Iris pigment epithelial cell (primary cell): Measurements from ENCODE around the gene PCDH9.

Source experiments
- DNase-seq: peaks from one replicate; pipeline ENCODE4 v3.0.0-alpha.2; 2011; ENCODE audit warnings: low read depth

PCDH9 gene

DNA sequence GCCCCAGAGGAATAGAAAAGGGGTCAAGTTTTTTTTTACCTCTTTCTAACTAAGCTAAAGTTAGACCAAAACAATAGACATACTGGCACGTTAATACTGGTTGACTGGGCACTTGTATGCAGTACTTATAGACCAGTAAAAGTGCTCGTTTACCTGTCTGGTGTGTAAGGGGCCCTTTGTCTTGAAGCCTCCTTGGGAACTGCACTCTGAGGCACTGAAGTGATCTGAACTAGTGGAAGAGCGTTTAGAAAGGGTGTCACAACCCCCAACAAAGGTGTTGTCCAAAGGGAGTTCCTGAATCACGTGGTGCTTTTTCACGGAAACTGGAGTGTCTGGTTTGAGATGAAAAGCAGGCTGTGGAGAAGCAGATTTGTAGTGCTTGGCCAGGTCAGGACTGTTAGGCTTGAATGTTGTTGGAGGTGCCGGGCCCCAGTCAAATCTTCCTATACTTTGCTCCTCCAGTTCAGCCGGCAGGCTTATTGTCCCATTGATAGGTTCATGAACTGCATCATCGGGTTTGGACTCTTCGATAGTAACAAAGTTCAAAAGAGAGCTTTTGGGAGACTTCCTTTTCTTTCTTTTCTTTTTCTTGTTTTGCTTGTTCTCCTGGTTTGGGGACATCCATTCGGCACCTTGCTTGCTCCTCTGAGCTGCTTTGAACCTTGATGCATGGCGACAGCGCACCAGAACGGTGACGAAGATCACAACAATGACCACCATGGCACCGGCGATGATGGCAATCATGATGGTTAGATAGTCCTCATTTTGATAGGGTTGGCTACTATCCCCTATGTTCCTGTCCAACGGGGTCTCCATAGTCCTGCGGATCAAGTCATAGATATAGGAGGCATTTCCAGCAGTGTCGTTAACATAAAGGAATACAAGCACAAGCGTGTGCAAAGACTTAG, 4.6 kb downstream of the PCDH9 start:
- DNase-seq: no peak

GRCh38 chr13:67224148-67224846, 5.8 kb downstream of the PCDH9 start:
- DNase-seq: peak; percentile 87

GRCh38 chr13:67223742-67224141, 6.4 kb downstream of the PCDH9 start:
- peak; percentile 38 for DNase-seq

DNA sequence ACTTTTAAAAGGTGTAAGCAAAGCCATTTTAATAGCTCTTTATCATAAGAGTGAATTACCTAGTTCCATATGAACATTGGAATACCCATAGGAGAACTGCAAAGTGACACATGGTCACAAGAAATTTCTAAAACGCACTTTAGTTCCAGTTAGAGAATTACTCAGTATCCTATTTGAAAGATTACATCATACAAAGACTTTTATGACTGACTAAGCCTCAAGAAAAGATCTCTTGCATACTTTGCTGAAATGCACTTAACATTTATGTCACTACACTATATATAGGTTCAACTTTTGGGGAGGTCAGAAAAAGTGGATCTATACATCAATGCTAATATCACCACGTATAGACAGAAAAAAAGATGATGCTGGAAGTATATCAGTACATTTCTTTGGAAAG, 7.1 kb downstream of the PCDH9 start:
- DNase-seq: peak; percentile 68

DNA sequence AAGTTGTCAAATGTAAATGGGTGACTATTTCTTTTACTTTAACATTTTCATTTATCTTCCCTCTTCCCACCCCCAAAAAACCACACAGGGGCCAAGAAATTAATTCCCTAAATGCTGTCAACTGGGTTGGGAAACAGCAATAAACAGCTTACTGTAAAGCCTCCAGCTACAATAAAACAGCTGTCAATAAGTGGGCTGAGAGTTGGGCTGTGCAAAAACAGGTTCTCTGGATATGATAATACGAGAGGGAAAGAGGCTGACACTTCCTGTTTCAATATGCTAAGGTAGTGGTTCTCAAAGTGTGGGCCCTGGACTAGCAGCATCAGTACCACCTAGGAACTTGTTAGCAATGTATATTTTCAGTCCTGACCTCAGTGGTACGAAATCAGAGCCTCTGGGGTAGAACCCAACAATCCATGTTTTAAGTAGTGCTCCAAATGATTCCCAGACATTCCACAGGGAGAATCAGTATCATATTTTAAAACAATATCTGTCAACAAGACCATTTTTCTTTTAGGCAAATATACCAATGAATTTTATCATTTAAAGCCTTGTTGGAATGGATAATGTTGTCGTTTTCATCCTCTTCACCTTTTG, 8.4 kb downstream of the PCDH9 start:
- no peak for DNase-seq

GRCh38 chr13:67219113-67219512, 11.0 kb downstream of the PCDH9 start:
- DNase-seq: no peak

DNA sequence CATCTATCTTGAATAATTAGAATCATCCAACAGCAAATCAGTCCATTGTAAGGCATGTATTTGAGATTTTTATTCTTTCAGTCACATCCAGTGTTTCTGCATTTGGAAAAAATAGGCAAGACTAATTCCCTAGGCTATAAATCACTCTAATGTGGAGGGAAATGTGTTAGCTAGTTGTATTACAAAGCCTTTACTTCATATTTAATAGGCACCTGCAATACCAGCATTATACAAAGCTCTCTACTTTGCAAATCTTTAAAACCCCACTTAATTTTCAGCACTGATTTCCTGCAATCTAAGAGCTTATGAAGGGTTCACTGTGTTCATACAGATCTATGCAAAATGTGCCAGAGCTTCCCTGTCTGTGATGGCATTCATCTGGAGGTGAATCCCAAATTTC, 12.3 kb downstream of the PCDH9 start:
- no peak for DNase-seq

DNA sequence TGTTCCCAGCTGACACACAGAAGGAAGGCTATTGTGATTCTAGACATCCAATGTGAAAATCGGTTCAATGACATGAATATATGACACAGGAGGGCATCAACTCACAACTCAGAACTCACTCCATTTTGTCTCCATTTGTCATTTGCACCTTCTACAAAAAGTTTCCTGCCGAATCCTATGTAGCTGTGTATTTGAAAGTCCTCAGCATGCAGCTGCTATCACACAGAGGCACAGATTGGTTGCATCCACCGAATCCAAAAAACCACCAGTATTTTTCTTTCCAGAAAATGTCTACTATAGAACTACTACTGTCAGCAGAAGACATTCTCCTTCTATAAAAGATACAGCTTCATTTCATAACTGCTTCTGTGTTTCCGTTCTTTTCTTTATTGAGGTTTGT, 13.3 kb downstream of the PCDH9 start:
- no peak for DNase-seq

DNA sequence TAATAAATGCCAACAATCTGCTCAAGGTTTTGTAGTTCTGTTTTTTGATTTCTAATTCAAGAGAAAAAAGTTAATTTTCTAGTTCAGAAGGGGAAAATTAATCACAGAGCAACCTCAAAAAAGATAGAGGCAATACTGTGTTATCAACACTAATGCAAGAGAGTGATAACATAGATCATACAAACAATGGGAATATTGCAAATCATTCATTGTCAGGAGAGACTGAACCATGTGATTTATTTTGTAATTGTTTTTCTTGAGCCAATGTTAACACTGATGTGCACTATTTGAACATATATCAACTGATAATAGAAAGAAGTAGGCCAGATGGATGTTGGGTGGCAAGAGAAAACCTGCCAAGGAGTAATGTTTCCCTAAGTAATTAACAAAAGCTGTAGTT, 19.9 kb downstream of the PCDH9 start:
- DNase-seq: no peak

GRCh38 chr13:67208552-67208951, 21.6 kb downstream of the PCDH9 start:
- no peak for DNase-seq

DNA sequence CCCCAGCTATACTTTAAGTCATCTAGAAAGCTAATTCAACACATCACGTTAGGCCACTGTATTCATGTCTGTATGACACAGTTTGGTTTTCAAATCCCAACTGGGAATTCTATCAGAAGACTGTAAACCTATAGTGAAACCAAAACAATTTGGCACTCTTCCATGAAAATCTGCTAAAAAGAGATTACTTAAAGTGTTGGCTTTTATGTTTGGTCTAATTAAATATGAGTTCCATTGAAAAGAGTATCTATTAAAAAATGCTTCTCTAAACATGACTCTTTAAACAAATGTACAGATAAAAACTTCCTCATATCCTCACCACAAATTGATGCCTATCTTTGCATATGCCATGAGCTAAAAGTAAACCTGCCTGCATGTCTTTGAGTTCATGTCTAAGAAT, 25.4 kb downstream of the PCDH9 start:
- no peak for DNase-seq

- DNase-seq: no peak
These were observed 29.5 kb downstream of the PCDH9 start for GRCh38 chr13:67200605-67201004.

DNA sequence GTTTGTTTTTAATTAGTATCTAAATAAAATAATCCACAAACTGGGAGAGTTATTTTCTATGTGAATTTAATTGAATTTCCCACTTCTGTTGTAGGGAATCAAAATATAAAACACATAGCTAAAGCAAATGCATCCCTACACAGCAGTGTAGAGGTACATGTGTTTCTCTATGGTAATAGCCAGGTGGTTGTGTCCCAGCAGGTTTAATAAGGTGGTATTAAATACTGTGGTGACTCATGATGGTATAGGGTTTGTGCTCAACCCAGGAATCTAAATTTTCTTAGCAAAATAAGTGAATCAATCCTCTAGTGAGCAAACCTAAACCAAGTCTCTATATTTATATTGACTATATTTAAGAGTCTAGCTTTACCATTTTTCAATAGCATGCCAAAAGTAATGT, 30.0 kb downstream of the PCDH9 start:
- DNase-seq: no peak

DNA sequence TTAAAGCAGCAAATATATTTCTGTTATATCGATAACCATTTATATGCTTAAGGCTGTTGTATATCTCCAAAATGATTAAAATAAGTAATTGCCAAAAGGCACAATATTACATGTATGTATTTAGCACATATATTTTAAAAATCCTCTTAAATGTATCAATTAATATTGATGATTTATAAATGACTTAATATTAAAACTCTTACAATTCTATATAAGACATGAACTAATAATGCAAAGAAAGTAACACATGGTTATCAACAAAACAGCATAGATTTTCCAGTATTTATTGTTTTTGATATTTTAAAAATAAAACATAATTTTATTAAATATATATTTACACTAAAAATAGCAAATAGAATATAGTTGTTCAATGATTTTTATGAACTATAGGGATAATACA, 32.4 kb downstream of the PCDH9 start:
- DNase-seq: no peak

DNA sequence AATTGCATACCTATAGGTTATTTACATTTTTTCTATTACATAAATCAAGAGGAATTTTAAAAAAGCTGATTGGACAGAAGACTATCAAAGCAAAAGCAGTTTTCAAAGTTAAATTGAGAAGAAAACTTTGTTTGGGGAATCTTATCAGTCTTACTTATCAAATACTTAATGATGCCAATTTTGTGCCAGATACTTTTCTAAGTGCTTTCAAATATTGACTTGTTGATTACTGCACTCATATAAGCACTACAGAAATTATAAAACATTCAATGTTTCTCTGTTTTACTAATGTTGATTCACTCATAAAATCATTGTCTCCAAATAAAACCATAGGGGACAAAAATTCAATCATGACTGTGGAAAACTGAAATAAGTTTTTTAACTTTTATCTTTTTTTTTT, 36.2 kb downstream of the PCDH9 start:
- no peak for DNase-seq

GRCh38 chr13:67192751-67193150, 37.4 kb downstream of the PCDH9 start:
- DNase-seq: no peak

- no peak for DNase-seq
These were observed 43.1 kb downstream of the PCDH9 start for GRCh38 chr13:67186995-67187569.

- no peak for DNase-seq
These were observed 45.9 kb downstream of the PCDH9 start for GRCh38 chr13:67184247-67184646.

DNA sequence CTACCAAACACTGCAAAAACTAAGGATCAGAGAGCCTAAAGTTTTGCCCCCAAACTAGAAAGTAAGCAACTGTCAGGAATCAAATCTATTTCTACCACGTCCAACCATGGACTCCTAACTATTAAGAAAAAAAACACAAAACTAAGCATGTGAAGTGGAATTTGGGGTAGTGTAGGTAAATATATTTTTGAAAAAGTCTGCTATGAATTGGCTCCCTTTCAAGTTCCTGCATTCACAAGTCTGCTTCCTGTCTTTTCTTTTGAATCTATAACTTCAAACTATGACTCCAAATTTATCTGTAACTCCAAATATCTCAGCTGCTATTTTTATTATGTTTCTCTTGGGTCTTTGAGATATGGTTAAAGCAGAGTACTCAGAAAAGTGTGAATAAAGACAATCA, 47.0 kb downstream of the PCDH9 start:
- DNase-seq: no peak

DNA sequence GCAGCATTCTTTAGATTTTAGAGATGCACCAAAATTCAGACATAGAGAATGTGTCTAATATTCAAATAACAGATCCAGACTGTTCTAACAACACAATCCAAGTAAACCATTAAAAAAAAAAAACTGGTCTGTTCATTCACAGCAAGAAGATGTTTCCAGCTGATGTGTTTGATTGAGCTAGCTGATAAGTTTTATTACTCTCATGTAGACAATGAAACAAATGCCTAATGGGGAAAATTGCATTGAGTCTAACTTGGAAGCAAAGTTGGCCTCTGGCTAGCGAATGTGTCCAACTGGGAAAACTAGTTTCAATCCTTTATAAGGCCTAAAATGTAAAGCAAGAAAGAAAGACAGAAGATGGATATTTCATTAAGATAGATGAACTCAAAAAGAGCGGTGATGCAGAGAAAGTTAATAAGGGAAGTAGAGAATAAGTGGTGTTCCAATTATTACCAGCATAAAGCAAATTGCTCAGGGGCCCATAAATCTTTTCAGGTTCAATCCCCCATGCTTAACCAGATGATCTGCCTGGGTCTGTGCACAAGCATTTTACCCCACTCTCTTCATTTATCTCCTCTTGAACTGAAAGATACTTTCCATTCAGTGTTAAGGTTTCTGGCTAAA, 54.2 kb downstream of the PCDH9 start:
- DNase-seq: no peak

DNA sequence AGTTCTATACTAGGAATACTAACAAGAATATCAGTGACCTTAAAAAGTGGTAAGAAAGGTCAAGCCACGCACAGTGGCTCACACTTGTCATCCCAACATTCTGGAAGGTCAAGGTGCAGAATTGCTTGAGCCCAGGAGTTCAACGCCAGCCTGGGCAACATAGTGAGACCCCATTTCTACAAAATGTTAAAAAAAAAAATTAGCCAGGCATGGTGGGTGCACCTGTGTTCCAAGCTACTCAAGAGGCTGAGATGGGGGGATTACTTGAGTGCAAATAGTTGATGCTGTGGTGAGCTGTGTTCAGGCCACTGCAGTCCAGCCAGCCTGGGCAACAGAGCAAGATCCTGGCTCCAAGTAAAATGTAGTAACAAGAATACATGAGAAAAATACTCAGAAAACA, 61.8 kb downstream of the PCDH9 start:
- DNase-seq: no peak

- DNase-seq: no peak
These were observed 62.7 kb downstream of the PCDH9 start for GRCh38 chr13:67167420-67167819.
